Activated CD4-positive, alpha-beta memory T cell treated with anti-CD3 and anti-CD28 coated beads for 36 hours (primary cell): Measurements from ENCODE around the gene PDHB. TPM values are rescaled to one million over a fixed set of nuclear protein-coding genes. Genes with fewer than 3 reads are reported as not detected.
A peak's percentile ranks its signal among the peaks of the same experiment; 100 is the strongest.

Experiments used
- CTCF ChIA-PET: fragments of 350-600 bp; sonication (Branson Sonifier 250); formaldehyde crosslinking; loops from one replicate; lab custom pipeline; 2021; ENCODE audit warnings: antibody characterized with exemption, inconsistent platforms; lab: Charles Lee
- POLR2A ChIA-PET: fragments of 350-600 bp; sonication (Branson Sonifier 250); formaldehyde crosslinking; loops from one replicate; lab custom pipeline; 2021; ENCODE audit warnings: antibody characterized with exemption; lab: Charles Lee
- DNase-seq: peaks from one replicate; pipeline ENCODE4 v3.0.0-alpha.2; 2020
- H3K27ac Mint-ChIP-seq: one replicate; pipeline ENCODE4 v1.8.0; 2021; ENCODE audit warnings: mixed read lengths
- H3K27me3 Mint-ChIP-seq: one replicate; pipeline ENCODE4 v1.8.0; 2021; ENCODE audit warnings: mixed read lengths
- H3K36me3 Mint-ChIP-seq: one replicate; pipeline ENCODE4 v1.8.0; 2021; ENCODE audit warnings: mixed read lengths
- H3K4me1 Mint-ChIP-seq: one replicate; pipeline ENCODE4 v1.8.0; 2021; ENCODE audit warnings: low read depth, mixed read lengths
- H3K4me3 Mint-ChIP-seq: one replicate; pipeline ENCODE4 v1.8.0; 2021; ENCODE audit warnings: mild to moderate bottlenecking, mixed read lengths
- H3K9me3 Mint-ChIP-seq: one replicate; pipeline ENCODE4 v1.8.0; 2021; ENCODE audit warnings: mixed read lengths
- intact Hi-C: fragments of 100-400 bp; cut with micrococcal nuclease; formaldehyde crosslinking; loops from one replicate; pipeline ENCODE4 v1.15.1; 2023
- total RNA-seq, 2 experiments: library from RNA; stranded (reverse); gene quantifications; one replicate each; pipeline ENCODE4 v1.2.3, GENCODE V29; 2021

PDHB gene
- total RNA-seq, 2 experiments from 2014 or later = 55.6 to 56.3 TPM

- Mint-ChIP-seq H3K27me3 (no peaks in the 10 kb centered on the region), H3K4me3 (no peak overlapping the region), H3K4me1 (peaks cover 14% of the 10 kb centered on the region), H3K27ac (no peak overlapping the region), H3K36me3 (peaks cover 9% of the 10 kb centered on the region), H3K9me3 (no peaks in the 10 kb centered on the region)
- POLR2A ChIA-PET = no interaction called here
- no peak for DNase-seq
- intact Hi-C loops = loop anchor here (10.0 kb wide), 1 partner anchor 232 kb away; no protein-coding TSS in a partner anchor
- CTCF ChIA-PET = interaction anchor here (1.4 to 4.8 kb wide), 5 partner anchors 90 to 200 kb away, joined by 3 to 51 read pairs (median 4); partner anchors contain the start of genes HTD2 and RPP14
Observed at GRCh38 chr3:58417075-58417474, 16.6 kb downstream of the PDHB start.

- H3K36me3 Mint-ChIP-seq = peaks cover 10% of the 10 kb centered on the region
- no peak for DNase-seq
- CTCF ChIA-PET = interaction anchor here (1.1 to 4.8 kb wide), 15 partner anchors 8 to 238 kb away, joined by 3 to 51 read pairs (median 7); partner anchors contain the start of genes HTD2, PDHB and RPP14
- no peak overlapping the region for H3K27ac Mint-ChIP-seq
- intact Hi-C loops = loop anchor here (10.0 kb wide), 1 partner anchor 231 kb away; no protein-coding TSS in a partner anchor
- H3K4me3 Mint-ChIP-seq = no peak overlapping the region
- POLR2A ChIA-PET = no interaction called here
- no peaks in the 10 kb centered on the region for H3K9me3 Mint-ChIP-seq
- H3K27me3 Mint-ChIP-seq = no peaks in the 10 kb centered on the region
- H3K4me1 Mint-ChIP-seq = peaks cover 14% of the 10 kb centered on the region
Observed at GRCh38 chr3:58416191-58416590, 17.4 kb downstream of the PDHB start.

GRCh38 chr3:58414538-58415197, 19.0 kb downstream of the PDHB start:
- ChIA-PET CTCF (interaction anchor here (0.8 to 4.8 kb wide), 15 partner anchors 10 to 407 kb away, joined by 3 to 51 read pairs (median 7); partner anchors contain the start of genes FLNB, HTD2, PDHB and RPP14), POLR2A (interaction anchor here (0.6 to 1.2 kb wide), 3 partner anchors 82 to 108 kb away, joined by 3 to 5 read pairs (median 3); partner anchors contain the start of genes HTD2, PXK and RPP14)
- Mint-ChIP-seq H3K36me3 (peaks cover 10% of the 10 kb centered on the region), H3K27ac (no peak overlapping the region), H3K4me3 (no peak overlapping the region), H3K27me3 (no peaks in the 10 kb centered on the region), H3K4me1 (peaks cover 3% of the 10 kb centered on the region), H3K9me3 (no peaks in the 10 kb centered on the region)
- DNase-seq = peak; percentile 48
- intact Hi-C loops = loop anchor here (1.0 to 10.0 kb wide), 4 partner anchors 82 to 230 kb away; partner anchors contain the start of genes ABHD6 and PXK

- ChIA-PET CTCF (interaction anchor here (1.0 to 4.2 kb wide), 4 partner anchors 87 to 218 kb away, joined by 3 to 21 read pairs (median 7); partner anchors contain the start of genes HTD2 and RPP14), POLR2A (interaction anchor here (0.6 kb wide), 2 partner anchors 49 to 90 kb away, joined by 3 read pairs; no protein-coding TSS in a partner anchor)
- H3K4me1 Mint-ChIP-seq = peaks cover 3% of the 10 kb centered on the region
- no peaks in the 10 kb centered on the region for H3K9me3 Mint-ChIP-seq
- no peak for DNase-seq
- H3K27ac Mint-ChIP-seq = no peak overlapping the region
- no peaks in the 10 kb centered on the region for H3K27me3 Mint-ChIP-seq
- peaks cover 26% of the 10 kb centered on the region for H3K36me3 Mint-ChIP-seq
- no peak overlapping the region for H3K4me3 Mint-ChIP-seq
- intact Hi-C loops = loop anchor here (10.0 kb wide), 1 partner anchor 227 kb away; no protein-coding TSS in a partner anchor
Observed at GRCh38 chr3:58411851-58412830, 21.5 kb downstream of the PDHB start.

GRCh38 chr3:58411036-58411435, 22.6 kb downstream of the PDHB start:
- Mint-ChIP-seq H3K4me3 (no peak overlapping the region), H3K27me3 (no peaks in the 10 kb centered on the region), H3K4me1 (peaks cover 3% of the 10 kb centered on the region), H3K9me3 (no peaks in the 10 kb centered on the region), H3K27ac (no peak overlapping the region), H3K36me3 (peaks cover 26% of the 10 kb centered on the region)
- ChIA-PET CTCF (interaction anchor here (3.1 to 4.2 kb wide), 2 partner anchors 90 to 104 kb away, joined by 11 to 21 read pairs; partner anchors contain the start of genes HTD2 and RPP14), POLR2A (no interaction called here)
- intact Hi-C loops = loop anchor here (10.0 kb wide), 1 partner anchor 226 kb away; no protein-coding TSS in a partner anchor
- no peak for DNase-seq

- Mint-ChIP-seq H3K36me3 (peaks cover 26% of the 10 kb centered on the region), H3K4me3 (no peak overlapping the region), H3K9me3 (no peaks in the 10 kb centered on the region), H3K27me3 (no peaks in the 10 kb centered on the region), H3K4me1 (peaks cover 3% of the 10 kb centered on the region), H3K27ac (no peak overlapping the region)
- ChIA-PET CTCF (interaction anchor here (0.8 to 1.0 kb wide), 3 partner anchors 29 to 222 kb away, joined by 3 to 4 read pairs (median 3); no protein-coding TSS in a partner anchor), POLR2A (no interaction called here)
- DNase-seq = no peak
- intact Hi-C loops = loop anchor here (10.0 kb wide), 1 partner anchor 225 kb away; no protein-coding TSS in a partner anchor
Observed at GRCh38 chr3:58409663-58410062, 24.0 kb downstream of the PDHB start.

- H3K4me1 Mint-ChIP-seq = no peaks in the 10 kb centered on the region
- no peaks in the 10 kb centered on the region for H3K9me3 Mint-ChIP-seq
- no peak overlapping the region for H3K4me3 Mint-ChIP-seq
- no peak overlapping the region for H3K27ac Mint-ChIP-seq
- H3K27me3 Mint-ChIP-seq = no peaks in the 10 kb centered on the region
- H3K36me3 Mint-ChIP-seq = peaks cover 26% of the 10 kb centered on the region
- intact Hi-C loops = no loop called here
- CTCF ChIA-PET = interaction anchor here (1.0 kb wide), 1 partner anchor 76 kb away, joined by 3 read pairs; no protein-coding TSS in a partner anchor
- DNase-seq = no peak
- POLR2A ChIA-PET = no interaction called here
Observed at GRCh38 chr3:58408906-58409305, 24.7 kb downstream of the PDHB start.

GRCh38 chr3:58404396-58404795, 29.2 kb downstream of the PDHB start:
- Mint-ChIP-seq H3K36me3 (peaks cover 13% of the 10 kb centered on the region), H3K27me3 (no peaks in the 10 kb centered on the region), H3K4me3 (no peak overlapping the region), H3K4me1 (no peaks in the 10 kb centered on the region), H3K27ac (no peak overlapping the region), H3K9me3 (no peaks in the 10 kb centered on the region)
- intact Hi-C loops = no loop called here
- CTCF ChIA-PET = interaction anchor here (0.7 to 1.8 kb wide), 2 partner anchors 11 to 99 kb away, joined by 3 to 6 read pairs; no protein-coding TSS in a partner anchor
- no peak for DNase-seq
- POLR2A ChIA-PET = no interaction called here

- peaks cover 13% of the 10 kb centered on the region for H3K36me3 Mint-ChIP-seq
- intact Hi-C loops = no loop called here
Observed at GRCh38 chr3:58403513-58404109, 30.0 kb downstream of the PDHB start.

GRCh38 chr3:58398669-58399333, 34.8 kb downstream of the PDHB start:
- H3K9me3 Mint-ChIP-seq = no peaks in the 10 kb centered on the region
- POLR2A ChIA-PET = no interaction called here
- H3K27ac Mint-ChIP-seq = no peak overlapping the region
- CTCF ChIA-PET = interaction anchor here (1.1 kb wide), 1 partner anchor 65 kb away, joined by 4 read pairs; no protein-coding TSS in a partner anchor
- intact Hi-C loops = no loop called here
- no peak overlapping the region for H3K4me3 Mint-ChIP-seq
- H3K27me3 Mint-ChIP-seq = no peaks in the 10 kb centered on the region
- no peaks in the 10 kb centered on the region for H3K4me1 Mint-ChIP-seq
- peaks cover 26% of the 10 kb centered on the region for H3K36me3 Mint-ChIP-seq
- DNase-seq = no peak

More at GRCh38 chr3:58403513-58404109, 30.0 kb downstream of the PDHB start:
- Mint-ChIP-seq H3K4me3 (no peak overlapping the region), H3K9me3 (no peaks in the 10 kb centered on the region), H3K4me1 (no peaks in the 10 kb centered on the region), H3K27me3 (no peaks in the 10 kb centered on the region), H3K27ac (no peak overlapping the region)
- ChIA-PET CTCF (interaction anchor here (0.7 kb wide), 1 partner anchor 98 kb away, joined by 3 read pairs; no protein-coding TSS in a partner anchor), POLR2A (no interaction called here)
- DNase-seq = no peak
